ENCODE measurements around the gene IDH3B.

GRCh38 chr20:2657241-2657640 lies 6.8 kb downstream of the IDH3B start:
- TF ChIP-seq POLR2A (IDR thresholded peaks at IDR 0.05; ENCODE audit: low read depth, low read length) (peak; percentile 52), CTCF (IDR thresholded peaks at IDR 0.05; ENCODE audit: extremely low read depth in 1 of 2, insufficient read depth in 1 of 2, low read depth in 1 of 2, low read length in 2 of 2) (no peak), EZH2 (IDR thresholded peaks at IDR 0.05; ENCODE audit: borderline replicate concordance, low read depth, low read length, severe bottlenecking) (no peak), JUN (IDR thresholded peaks at IDR 0.05; ENCODE audit: borderline replicate concordance, insufficient read depth, insufficient read length, low read depth) (no peak)
